A673 (cell line): ENCODE results near the gene TM4SF4. TPM values are rescaled to one million over a fixed set of nuclear protein-coding genes. Genes with fewer than 3 reads are reported as not detected.

Experiments used
- BruUV-seq: library from RNA; stranded (reverse); fragments of 400-500 nt; replicated peaks from 2 replicates; lab custom pipeline; 2021; lab: Mats Ljungman, UMichigan
- CTCF ChIA-PET: fragments of 300-600 bp; sonication (Branson Sonifier 250); formaldehyde crosslinking; loops from one replicate; lab custom pipeline; 2022; ENCODE audit warnings: antibody characterized with exemption; lab: Charles Lee
- POLR2A ChIA-PET: fragments of 300-600 bp; sonication (Branson Sonifier 250); formaldehyde crosslinking; loops from one replicate; lab custom pipeline; 2022; ENCODE audit warnings: antibody characterized with exemption; ENCODE audit not compliant: low non-redundant PET; lab: Charles Lee
- DNase-seq: peaks from one replicate; pipeline ENCODE4 v3.0.0-alpha.2; 2015; ENCODE audit warnings: low spot score
- H3K27ac ChIP-seq: fragments of 200-600 bp; sonication (generic); 2 replicates; pipeline ENCODE4 v1.5.1; 2016; ENCODE audit warnings: mixed run types, low read depth, mild to moderate bottlenecking, mixed read lengths, antibody characterized with exemption, low read length; ENCODE audit not compliant: poor library complexity, severe bottlenecking
- H3K27me3 ChIP-seq: fragments of 200-600 bp; sonication (generic); replicated peaks from 2 replicates; pipeline ENCODE4 v1.6.1; 2017; ENCODE audit warnings: mixed run types, low read depth, mild to moderate bottlenecking, mixed read lengths, antibody characterized with exemption, low read length; ENCODE audit not compliant: insufficient read depth, poor library complexity
- H3K36me3 ChIP-seq: fragments of 200-600 bp; sonication (generic); 2 replicates; pipeline ENCODE4 v1.6.1; 2016; ENCODE audit warnings: mixed run types, mild to moderate bottlenecking, mixed read lengths, antibody characterized with exemption, low read length; ENCODE audit not compliant: insufficient read depth, poor library complexity, severe bottlenecking
- H3K4me1 ChIP-seq: fragments of 200-600 bp; sonication (generic); 2 replicates; pipeline ENCODE4 v1.6.1; 2017; ENCODE audit warnings: mixed run types, mild to moderate bottlenecking, mixed read lengths, antibody characterized with exemption, low read length; ENCODE audit not compliant: insufficient read depth, poor library complexity, severe bottlenecking
- H3K4me3 ChIP-seq: fragments of 200-600 bp; sonication (generic); 2 replicates; pipeline ENCODE4 v1.5.1; 2016; ENCODE audit warnings: low read depth, mixed run types, mild to moderate bottlenecking, mixed read lengths, low read length; ENCODE audit not compliant: poor library complexity, severe bottlenecking
- H3K9me3 ChIP-seq: fragments of 200-600 bp; sonication (generic); 2 replicates; pipeline ENCODE4 v1.6.1; 2016; ENCODE audit warnings: mixed run types, low read depth, mild to moderate bottlenecking, mixed read lengths, antibody characterized with exemption, low read length; ENCODE audit not compliant: poor library complexity, severe bottlenecking
- CTCF ChIP-seq: fragments of 300-800, 200-600 bp; sonication (generic); conservative IDR thresholded peaks from 2 replicates; pipeline ENCODE4 v1.5.1; 2017; ENCODE audit warnings: low read depth, mild to moderate bottlenecking, antibody characterized with exemption, low read length, moderate library complexity, mixed read lengths
- EZH2 ChIP-seq: fragments of 200-600 bp; sonication (generic); IDR thresholded peaks from 2 replicates; pipeline ENCODE4 v1.6.1; 2017; ENCODE audit warnings: borderline replicate concordance, low read depth, mild to moderate bottlenecking, mixed read lengths, antibody characterized with exemption, low read length; ENCODE audit not compliant: poor library complexity, severe bottlenecking
- intact Hi-C: fragments of 100-400 bp; cut with micrococcal nuclease; formaldehyde crosslinking; loops from one replicate; pipeline ENCODE4 v1.10.0; 2022; ENCODE audit not compliant: unreplicated experiment
- total RNA-seq: library from RNA; stranded (reverse); gene quantifications from 2 replicates; pipeline ENCODE4 v1.2.3, GENCODE V29; 2021

TM4SF4 gene
- total RNA-seq, 1 experiment from 2014 or later, result not detected

- no peaks in the 10 kb centered on the region for H3K4me1 ChIP-seq
- no peak overlapping the region for H3K4me3 ChIP-seq
- DNase-seq, result no peak
- H3K27me3 ChIP-seq, result no peaks in the 10 kb centered on the region
- intact Hi-C loops, result no loop called here
- no peak for TF ChIP-seq EZH2
- no peak for TF ChIP-seq CTCF
- no peak overlapping the region for H3K27ac ChIP-seq
- H3K9me3 ChIP-seq, result no peaks in the 10 kb centered on the region
- ChIA-PET CTCF (no interaction called here), POLR2A (no interaction called here)
- H3K36me3 ChIP-seq, result peaks cover 5% of the 10 kb centered on the region
- BruUV-seq, result no TSS peak
These were observed 40.0 kb downstream of the TM4SF4 start for GRCh38 chr3:149514471-149514870.

- H3K27me3 ChIP-seq, result no peaks in the 10 kb centered on the region
- no peaks in the 10 kb centered on the region for H3K9me3 ChIP-seq
- H3K27ac ChIP-seq, result no peak overlapping the region
- ChIA-PET POLR2A (no interaction called here), CTCF (no interaction called here)
- DNase-seq, result no peak
- H3K4me1 ChIP-seq, result no peaks in the 10 kb centered on the region
- BruUV-seq, result no TSS peak
- intact Hi-C loops, result no loop called here
- H3K4me3 ChIP-seq, result no peak overlapping the region
- no peak for TF ChIP-seq CTCF
- no peak for TF ChIP-seq EZH2
- H3K36me3 ChIP-seq, result peaks cover 9% of the 10 kb centered on the region
These were observed 40.8 kb downstream of the TM4SF4 start for GRCh38 chr3:149515249-149515648.

GRCh38 chr3:149516920-149517319 is 42.4 kb downstream of the TM4SF4 start:
- no peaks in the 10 kb centered on the region for H3K4me1 ChIP-seq
- no peak for DNase-seq
- intact Hi-C loops, result no loop called here
- TF ChIP-seq CTCF, result no peak
- no peak for TF ChIP-seq EZH2
- H3K36me3 ChIP-seq, result peaks cover 17% of the 10 kb centered on the region
- no peaks in the 10 kb centered on the region for H3K27me3 ChIP-seq
- no peak overlapping the region for H3K27ac ChIP-seq
- POLR2A ChIA-PET, result no interaction called here
- no TSS peak for BruUV-seq
- no peaks in the 10 kb centered on the region for H3K9me3 ChIP-seq
- H3K4me3 ChIP-seq, result no peak overlapping the region
- CTCF ChIA-PET, result no interaction called here
